ENCODE results near the gene USP37.

The USP37 gene

GRCh38 chr2:218402491-218402901 lies 165.7 kb downstream of the USP37 start:
- H3K79me2 ChIP-seq (ENCODE audit: control insufficient read depth, low read length) = peaks cover 44% of the 10 kb centered on the region

GRCh38 chr2:218401890-218402289 lies 166.3 kb downstream of the USP37 start:
- Histone ChIP-seq H3K36me3 (ENCODE audit: control insufficient read depth, low read length) (peaks cover 49% of the 10 kb centered on the region), H3K4me1 (ENCODE audit: control insufficient read depth, low read length) (peaks cover 80% of the 10 kb centered on the region), H3K4me3 (ENCODE audit: low read length) (peak overlapping the region; percentile 81), H3K9me2 (replicated peaks; ENCODE audit: control insufficient read depth, low read length) (no peaks in the 10 kb centered on the region), H3F3A (ENCODE audit: control insufficient read depth, insufficient read depth) (peaks cover 9% of the 10 kb centered on the region), H3K4me2 (ENCODE audit: low read length) (peak overlapping the region; percentile 78), H3K27me3 (ENCODE audit: control insufficient read depth, low read length) (no peaks in the 10 kb centered on the region), H3K9me3 (ENCODE audit: control insufficient read depth, insufficient read depth, low read length) (no peaks in the 10 kb centered on the region), H3K79me2 (ENCODE audit: control insufficient read depth, low read length) (peaks cover 47% of the 10 kb centered on the region), H3K27ac (ENCODE audit: low read depth, low read length) (no peak overlapping the region), H4K20me1 (ENCODE audit: control insufficient read depth, insufficient read depth, low read depth, low read length) (no peaks in the 10 kb centered on the region)
- TF ChIP-seq CTCF (IDR thresholded peaks at IDR 0.05; ENCODE audit: low read depth, low read length, poor library complexity, severe bottlenecking) = no peak
- TF ChIP-seq EZH2phosphoT487 (IDR thresholded peaks at IDR 0.05; ENCODE audit: borderline replicate concordance, low read length) = no peak

More at GRCh38 chr2:218402491-218402901, 165.7 kb downstream of the USP37 start:
- Histone ChIP-seq H3K4me2 (ENCODE audit: low read length) (no peak overlapping the region), H3K27me3 (ENCODE audit: control insufficient read depth, low read length) (no peaks in the 10 kb centered on the region), H3K9me3 (ENCODE audit: control insufficient read depth, insufficient read depth, low read length) (no peaks in the 10 kb centered on the region), H3F3A (ENCODE audit: control insufficient read depth, insufficient read depth) (peaks cover 3% of the 10 kb centered on the region), H3K4me1 (ENCODE audit: control insufficient read depth, low read length) (peaks cover 80% of the 10 kb centered on the region), H3K36me3 (ENCODE audit: control insufficient read depth, low read length) (peaks cover 49% of the 10 kb centered on the region), H3K9me2 (replicated peaks; ENCODE audit: control insufficient read depth, low read length) (no peaks in the 10 kb centered on the region), H3K27ac (ENCODE audit: low read depth, low read length) (no peak overlapping the region), H3K4me3 (ENCODE audit: low read length) (no peak overlapping the region), H4K20me1 (ENCODE audit: control insufficient read depth, insufficient read depth, low read depth, low read length) (no peaks in the 10 kb centered on the region)
- TF ChIP-seq CTCF (IDR thresholded peaks at IDR 0.05; ENCODE audit: low read depth, low read length, poor library complexity, severe bottlenecking) = no peak
- no peak for TF ChIP-seq EZH2phosphoT487 (IDR thresholded peaks at IDR 0.05; ENCODE audit: borderline replicate concordance, low read length)

- Histone ChIP-seq H4K20me1 (ENCODE audit: control insufficient read depth, insufficient read depth, low read depth, low read length) (no peaks in the 10 kb centered on the region), H3K79me2 (ENCODE audit: control insufficient read depth, low read length) (peaks cover 47% of the 10 kb centered on the region), H3K27ac (ENCODE audit: low read depth, low read length) (peak overlapping the region; percentile 77; the same call in 1 of the 2 replicates), H3K36me3 (ENCODE audit: control insufficient read depth, low read length) (peaks cover 49% of the 10 kb centered on the region), H3K9me3 (ENCODE audit: control insufficient read depth, insufficient read depth, low read length) (no peaks in the 10 kb centered on the region), H3K4me3 (ENCODE audit: low read length) (peak overlapping the region; percentile 81), H3K27me3 (ENCODE audit: control insufficient read depth, low read length) (no peaks in the 10 kb centered on the region), H3K9me2 (replicated peaks; ENCODE audit: control insufficient read depth, low read length) (no peaks in the 10 kb centered on the region), H3K4me1 (ENCODE audit: control insufficient read depth, low read length) (peaks cover 82% of the 10 kb centered on the region), H3F3A (ENCODE audit: control insufficient read depth, insufficient read depth) (peaks cover 15% of the 10 kb centered on the region), H3K4me2 (ENCODE audit: low read length) (peak overlapping the region; percentile 78)
- TF ChIP-seq CTCF (IDR thresholded peaks at IDR 0.05; ENCODE audit: low read depth, low read length, poor library complexity, severe bottlenecking) (no peak), EZH2phosphoT487 (IDR thresholded peaks at IDR 0.05; ENCODE audit: borderline replicate concordance, low read length) (no peak)
Measured at GRCh38 chr2:218400930-218401881, 166.9 kb downstream of the USP37 start.

Data from DOHH2 (cell line).